GM12875 (cell line): ENCODE results near the gene INIP.
A peak's percentile ranks its signal among the peaks of the same experiment; 100 is the strongest.

Source experiments
- H3K4me3 ChIP-seq: one replicate; pipeline ENCODE4 v1.5.1; 2011; ENCODE audit warnings: low read depth, low read length, control low read depth
- TF ChIP-seq, protein P1 (sequence below): IDR thresholded peaks from 2 replicates; pipeline ENCODE4 v1.5.1; 2011; ENCODE audit warnings: low read depth, mild to moderate bottlenecking, control low read depth, inconsistent platforms, low read length, moderate library complexity, borderline replicate concordance; ENCODE audit not compliant: insufficient read depth

Gene INIP

DNA sequence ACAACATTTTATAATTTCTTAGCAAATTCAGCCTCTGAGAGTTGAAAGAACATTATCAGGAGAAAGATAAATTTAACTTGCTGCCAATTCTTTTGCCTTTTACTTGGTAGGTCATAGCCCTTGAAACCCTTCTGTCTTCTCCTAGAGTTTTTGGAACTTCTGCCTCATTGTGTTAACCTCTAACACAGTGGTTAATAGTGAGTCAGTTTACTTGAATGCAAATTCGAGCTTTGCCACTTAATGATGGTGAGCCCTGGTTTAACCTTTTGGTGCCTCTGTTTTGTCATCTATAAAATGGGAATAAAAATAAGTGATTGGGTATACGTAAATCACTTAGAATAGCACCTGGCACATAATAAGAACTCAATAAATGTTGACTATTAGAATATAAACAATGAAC is 1.8 kb upstream of the INIP start:
- TF ChIP-seq, protein P1, sequence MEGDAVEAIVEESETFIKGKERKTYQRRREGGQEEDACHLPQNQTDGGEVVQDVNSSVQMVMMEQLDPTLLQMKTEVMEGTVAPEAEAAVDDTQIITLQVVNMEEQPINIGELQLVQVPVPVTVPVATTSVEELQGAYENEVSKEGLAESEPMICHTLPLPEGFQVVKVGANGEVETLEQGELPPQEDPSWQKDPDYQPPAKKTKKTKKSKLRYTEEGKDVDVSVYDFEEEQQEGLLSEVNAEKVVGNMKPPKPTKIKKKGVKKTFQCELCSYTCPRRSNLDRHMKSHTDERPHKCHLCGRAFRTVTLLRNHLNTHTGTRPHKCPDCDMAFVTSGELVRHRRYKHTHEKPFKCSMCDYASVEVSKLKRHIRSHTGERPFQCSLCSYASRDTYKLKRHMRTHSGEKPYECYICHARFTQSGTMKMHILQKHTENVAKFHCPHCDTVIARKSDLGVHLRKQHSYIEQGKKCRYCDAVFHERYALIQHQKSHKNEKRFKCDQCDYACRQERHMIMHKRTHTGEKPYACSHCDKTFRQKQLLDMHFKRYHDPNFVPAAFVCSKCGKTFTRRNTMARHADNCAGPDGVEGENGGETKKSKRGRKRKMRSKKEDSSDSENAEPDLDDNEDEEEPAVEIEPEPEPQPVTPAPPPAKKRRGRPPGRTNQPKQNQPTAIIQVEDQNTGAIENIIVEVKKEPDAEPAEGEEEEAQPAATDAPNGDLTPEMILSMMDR, result no peak
- no peak overlapping the region for H3K4me3 ChIP-seq

DNA sequence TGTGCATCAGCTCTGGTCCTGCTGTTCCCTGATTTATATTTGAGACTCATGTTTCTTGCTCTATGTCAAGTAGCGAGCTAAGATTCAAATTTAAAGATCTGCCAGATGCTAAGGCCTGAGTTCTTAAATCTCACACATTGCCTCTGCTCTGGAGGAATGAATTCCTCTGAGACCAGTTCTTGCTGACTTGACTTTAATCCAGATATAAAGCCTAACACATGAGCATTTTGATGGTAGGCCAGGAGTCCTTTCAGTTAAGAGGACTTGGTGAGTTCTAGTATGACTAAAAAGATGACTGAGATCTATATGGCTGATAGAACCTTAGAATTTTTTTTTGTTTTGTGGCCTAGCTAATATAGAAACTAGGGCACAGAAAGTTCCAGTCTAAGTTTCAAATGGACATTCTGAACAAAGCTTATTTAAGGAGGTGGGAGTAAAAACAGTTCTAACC is 1.3 kb upstream of the INIP start:
- no peak overlapping the region for H3K4me3 ChIP-seq
- TF ChIP-seq, protein P1, result no peak

DNA sequence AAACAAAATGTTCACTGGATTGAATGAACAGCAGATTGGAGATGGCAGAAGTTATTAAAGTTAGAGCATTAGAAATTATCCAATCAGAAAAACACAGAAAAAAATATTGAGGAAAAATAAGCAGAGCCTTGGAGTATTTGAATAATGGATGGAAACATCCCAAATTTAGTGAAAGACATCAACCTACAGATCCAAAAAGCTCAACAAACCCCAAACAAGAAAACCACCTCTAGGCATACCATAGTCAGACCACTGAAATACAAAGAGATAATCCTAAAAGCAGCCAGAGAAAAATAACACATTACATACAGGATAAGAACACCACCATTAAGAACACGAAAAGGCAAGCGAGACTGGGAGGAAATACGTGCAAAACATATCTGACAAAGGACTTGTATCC is 5.2 kb downstream of the INIP start:
- TF ChIP-seq, protein P1, result no peak
- H3K4me3 ChIP-seq, result no peak overlapping the region

DNA sequence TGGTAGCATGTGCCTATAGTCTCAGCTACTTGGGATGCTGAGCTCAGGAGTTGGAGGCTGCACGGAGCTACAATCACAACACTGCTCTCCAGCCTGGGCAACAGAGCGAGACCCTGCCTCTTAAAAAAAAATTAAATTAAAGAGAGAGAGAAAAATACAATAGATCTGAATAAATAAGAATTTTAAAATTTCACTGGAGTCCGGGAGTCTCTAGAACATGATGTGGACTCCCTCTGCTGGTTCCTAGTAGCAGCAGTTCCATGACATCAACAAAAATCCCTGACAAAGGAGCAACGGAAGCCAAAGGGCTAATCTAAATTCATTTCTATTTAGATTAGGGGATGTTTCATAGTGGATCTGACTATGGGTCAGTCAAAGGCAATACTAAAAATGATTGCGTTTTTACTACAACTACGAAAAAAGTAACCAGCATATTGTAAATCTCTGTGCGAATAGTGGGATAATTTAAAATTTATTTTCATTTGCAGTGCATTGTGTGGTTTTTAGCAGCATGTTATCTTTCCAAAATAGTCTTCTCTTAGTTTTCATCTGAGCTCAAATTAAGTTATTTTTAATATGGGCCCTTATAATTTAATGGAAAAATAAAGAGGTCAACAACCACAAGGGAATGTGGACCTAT is 6.7 kb downstream of the INIP start:
- no peak overlapping the region for H3K4me3 ChIP-seq
- TF ChIP-seq, protein P1, result peak; percentile 23; the same call in 1 of the 2 replicates

DNA sequence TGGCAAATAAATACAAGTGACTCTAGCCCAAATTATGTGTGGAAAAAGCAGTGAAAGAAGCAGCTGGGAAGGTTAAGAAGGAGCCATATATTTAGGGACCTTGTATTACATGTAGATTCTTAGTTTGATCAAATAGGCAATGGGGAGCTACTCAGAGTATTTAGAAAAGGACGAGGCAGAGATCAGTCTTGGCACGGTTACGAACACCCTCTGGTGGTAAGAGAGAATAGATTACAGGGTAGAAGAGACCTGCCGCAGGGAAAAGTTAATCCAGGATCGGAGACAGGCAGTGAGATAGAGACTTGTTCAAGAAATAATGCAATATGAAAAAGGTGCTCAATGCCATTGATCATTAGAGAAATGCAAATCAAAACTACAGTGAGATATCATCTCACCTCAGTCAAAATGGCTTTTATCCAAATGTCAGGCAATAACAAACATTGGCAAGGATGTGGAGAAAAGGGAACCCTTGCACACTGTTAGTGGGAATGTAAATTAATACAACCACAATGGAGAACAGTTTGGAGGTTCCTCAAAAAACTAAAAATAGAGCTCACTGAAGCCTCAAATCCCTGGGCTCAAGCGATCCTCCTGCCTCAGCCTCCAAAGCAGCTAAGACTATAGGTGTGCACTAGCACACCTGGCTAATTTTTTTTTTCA is 12.0 kb downstream of the INIP start:
- H3K4me3 ChIP-seq, result no peak overlapping the region
- TF ChIP-seq, protein P1, result no peak

DNA sequence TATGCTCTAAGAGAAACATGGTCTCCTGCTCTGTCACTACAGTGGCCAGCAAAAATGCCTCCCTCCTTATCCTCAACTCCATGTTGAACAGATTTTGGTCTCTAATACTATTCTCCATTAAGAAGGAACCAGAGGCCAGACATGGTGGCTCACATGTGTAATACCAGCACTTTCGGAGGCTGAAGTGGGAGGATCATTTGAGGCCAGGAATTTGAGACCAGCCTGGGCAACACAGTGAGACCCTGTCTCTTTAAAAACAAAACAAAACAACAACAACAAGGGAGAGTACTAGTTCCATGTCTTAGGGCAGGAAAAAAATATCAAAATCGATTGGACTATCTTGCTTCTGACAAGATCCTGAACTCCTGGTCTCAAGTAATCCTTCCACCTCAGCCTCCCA is 14.6 kb downstream of the INIP start:
- no peak overlapping the region for H3K4me3 ChIP-seq
- TF ChIP-seq, protein P1, result no peak

DNA sequence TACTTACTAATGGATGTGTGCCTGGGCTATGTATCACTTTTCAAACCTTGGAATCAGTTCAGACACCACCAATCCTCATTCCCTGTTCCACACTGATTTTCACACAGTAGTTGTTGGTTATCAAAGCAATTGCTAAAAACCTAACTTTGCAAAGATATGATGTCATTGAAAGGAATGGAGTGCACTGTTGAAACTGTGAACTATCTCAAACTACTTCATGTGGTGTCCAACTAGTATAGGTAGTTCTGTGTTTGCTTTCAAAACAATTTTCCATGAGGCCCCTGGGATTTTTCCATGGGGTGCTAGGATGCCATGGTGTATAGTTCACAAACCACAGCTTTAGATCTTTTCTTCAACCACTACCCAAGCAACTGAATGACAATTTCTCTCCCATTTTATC is 17.8 kb downstream of the INIP start:
- TF ChIP-seq, protein P1, result no peak
- H3K4me3 ChIP-seq, result no peak overlapping the region
